Esophagus muscularis mucosa (tissue), 4 donors: ENCODE measurements around the gene DNAJC21. TPM values are rescaled to one million over a fixed set of nuclear protein-coding genes. Genes with fewer than 3 reads are reported as not detected.

Source experiments
- DNase-seq: peaks from one replicate; pipeline ENCODE4 v3.0.0-alpha.2; 2017; ENCODE audit errors: extremely low spot score
- H3K27ac ChIP-seq, 4 donors: fragments of 200-600 bp; sonication (generic); replicated peaks in 1 of 4; 1 replicate in 3 of 4; 2 replicates in 1 of 4; pipeline ENCODE4 v1.5.1; 2016 to 2019; ENCODE audit warnings: mild to moderate bottlenecking in 1 of 4
- H3K27me3 ChIP-seq, 4 donors: fragments of 200-600 bp; sonication (generic); one replicate each; pipeline versions ENCODE4 v1.5.1 to v1.6.0; 2016 to 2019
- H3K36me3 ChIP-seq, 4 donors: fragments of 200-600 bp; sonication (generic); one replicate each; pipeline ENCODE4 v1.5.1; 2016 to 2019
- H3K4me1 ChIP-seq, 4 donors: fragments of 200-600 bp; sonication (generic); one replicate each; pipeline ENCODE4 v1.5.1; 2016 to 2019
- H3K4me3 ChIP-seq, 4 donors: fragments of 200-600 bp; sonication (generic); 1 replicate in 2 of 4; 2 replicates in 2 of 4; pipeline ENCODE4 v1.5.1; 2016 to 2019; ENCODE audit warnings: mild to moderate bottlenecking in 4 of 4, moderate library complexity in 1 of 4
- H3K9me3 ChIP-seq, 4 donors: fragments of 200-600 bp; sonication (generic); 1 replicate in 3 of 4; 2 replicates in 1 of 4; pipeline ENCODE4 v1.5.1; 2016 to 2019
- EP300 ChIP-seq: sonication (generic); formaldehyde crosslinking; IDR thresholded peaks from one replicate; pipeline ENCODE4 v1.6.1; 2017; ENCODE audit warnings: antibody characterized with exemption
- POLR2A ChIP-seq: fragments of 450-650 bp; IDR thresholded peaks from one replicate; pipeline ENCODE4 v1.6.1; 2017; ENCODE audit warnings: antibody characterized with exemption, moderate library complexity, mild to moderate bottlenecking, low read depth
- POLR2AphosphoS5 ChIP-seq, 2 donors: sonication (generic); formaldehyde crosslinking; IDR thresholded peaks; one replicate each; pipeline ENCODE4 v1.6.1; 2017; ENCODE audit warnings: antibody characterized with exemption in 2 of 2
- WGBS: methylation state at CpG from one replicate; pipeline ENCODE4 v1.1.5; 2018; 5-methylcytosine and 5-hydroxymethylcytosine counted together
- intact Hi-C: fragments of 100-400 bp; cut with DNase I; formaldehyde crosslinking; loops from one replicate; pipeline ENCODE4 v1.15.1; 2023
- total RNA-seq, 4 donors: library from RNA; depleted of rRNA; stranded (reverse); fragments of >200 nt; gene quantifications; one replicate each; pipeline versions ENCODE4 v1.1.0 to v1.2.1, GENCODE V29; 2016
- TF ChIP-seq, protein P1 (sequence below), 3 experiments: fragments of 200-600 bp in 2 of 3; fragments of 450-650 bp in 1 of 3; sonication (generic) in 2 of 3; IDR thresholded peaks; one replicate each; pipeline ENCODE4 v1.5.1; 2017 to 2019; ENCODE audit warnings: antibody characterized with exemption in 3 of 3, mild to moderate bottlenecking in 2 of 3, moderate library complexity in 1 of 3

DNAJC21 gene
- total RNA-seq, 4 donors from 2014 or later = 54.5 to 85.6 (median 61.5) TPM

DNA sequence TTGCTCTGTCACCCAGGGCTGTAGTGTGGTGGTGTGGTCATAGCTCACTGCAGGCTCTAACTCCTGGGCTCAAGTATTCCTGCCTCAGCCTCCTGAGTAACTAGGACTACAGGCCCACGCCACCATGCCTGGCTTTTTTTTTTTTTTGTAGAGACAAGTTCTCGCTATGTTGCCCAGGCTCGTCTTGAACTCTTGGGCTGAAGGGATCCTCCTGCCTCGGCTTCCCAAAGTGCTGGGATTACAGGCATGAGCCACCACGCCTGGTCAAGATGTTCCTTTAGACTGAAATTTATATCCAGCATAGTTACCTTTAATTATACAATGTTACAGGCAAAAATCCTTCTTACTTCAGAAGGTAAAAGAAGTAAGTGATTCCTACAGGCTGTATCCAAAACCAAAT, 1.6 kb upstream of the DNAJC21 start:
- intact Hi-C loops = loop anchor here (10.0 kb wide), 1 partner anchor 923 kb away; the partner anchor contains the start of gene AMACR
- Histone ChIP-seq H3K36me3 (peaks cover 15 to 42% (median 39%) of the 10 kb centered on the region in 4 donors), H3K4me1 (peaks cover 29 to 46% (median 40%) of the 10 kb centered on the region in 4 donors), H3K27me3 (no peaks in the 10 kb centered on the region), H3K27ac (no peak overlapping the region), H3K9me3 (no peaks in the 10 kb centered on the region), H3K4me3 (no peak overlapping the region)
- no peak for DNase-seq
- TF ChIP-seq, protein P1, sequence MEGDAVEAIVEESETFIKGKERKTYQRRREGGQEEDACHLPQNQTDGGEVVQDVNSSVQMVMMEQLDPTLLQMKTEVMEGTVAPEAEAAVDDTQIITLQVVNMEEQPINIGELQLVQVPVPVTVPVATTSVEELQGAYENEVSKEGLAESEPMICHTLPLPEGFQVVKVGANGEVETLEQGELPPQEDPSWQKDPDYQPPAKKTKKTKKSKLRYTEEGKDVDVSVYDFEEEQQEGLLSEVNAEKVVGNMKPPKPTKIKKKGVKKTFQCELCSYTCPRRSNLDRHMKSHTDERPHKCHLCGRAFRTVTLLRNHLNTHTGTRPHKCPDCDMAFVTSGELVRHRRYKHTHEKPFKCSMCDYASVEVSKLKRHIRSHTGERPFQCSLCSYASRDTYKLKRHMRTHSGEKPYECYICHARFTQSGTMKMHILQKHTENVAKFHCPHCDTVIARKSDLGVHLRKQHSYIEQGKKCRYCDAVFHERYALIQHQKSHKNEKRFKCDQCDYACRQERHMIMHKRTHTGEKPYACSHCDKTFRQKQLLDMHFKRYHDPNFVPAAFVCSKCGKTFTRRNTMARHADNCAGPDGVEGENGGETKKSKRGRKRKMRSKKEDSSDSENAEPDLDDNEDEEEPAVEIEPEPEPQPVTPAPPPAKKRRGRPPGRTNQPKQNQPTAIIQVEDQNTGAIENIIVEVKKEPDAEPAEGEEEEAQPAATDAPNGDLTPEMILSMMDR (IDR thresholded peaks at IDR 0.05) = no peak
- TF ChIP-seq EP300 (no peak), POLR2AphosphoS5 (IDR thresholded peaks at IDR 0.05) (no peak), POLR2A (no peak)
- 86% methylated on average over 5 of the region's 5 CpGs for WGBS

DNA sequence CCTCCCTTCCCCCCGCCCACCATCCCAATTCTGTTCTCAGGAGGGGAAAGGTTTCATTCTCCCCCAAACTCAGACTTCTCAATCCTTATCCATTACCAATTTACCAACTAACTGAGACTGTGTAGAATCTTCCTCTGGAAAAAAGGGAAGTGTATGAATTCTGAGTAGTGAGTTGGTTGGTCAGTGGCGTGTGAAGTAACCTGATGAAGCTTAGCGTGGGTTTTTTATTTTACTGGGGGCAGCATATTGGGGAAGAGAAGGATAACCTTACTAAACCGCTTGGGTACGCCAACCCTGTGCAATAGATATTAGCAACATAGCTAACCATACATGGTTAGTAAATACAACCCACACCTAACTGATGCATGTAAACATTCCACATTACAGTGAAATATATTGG, 1.1 kb upstream of the DNAJC21 start:
- 89% methylated on average over 5 of the region's 5 CpGs for WGBS

DNA sequence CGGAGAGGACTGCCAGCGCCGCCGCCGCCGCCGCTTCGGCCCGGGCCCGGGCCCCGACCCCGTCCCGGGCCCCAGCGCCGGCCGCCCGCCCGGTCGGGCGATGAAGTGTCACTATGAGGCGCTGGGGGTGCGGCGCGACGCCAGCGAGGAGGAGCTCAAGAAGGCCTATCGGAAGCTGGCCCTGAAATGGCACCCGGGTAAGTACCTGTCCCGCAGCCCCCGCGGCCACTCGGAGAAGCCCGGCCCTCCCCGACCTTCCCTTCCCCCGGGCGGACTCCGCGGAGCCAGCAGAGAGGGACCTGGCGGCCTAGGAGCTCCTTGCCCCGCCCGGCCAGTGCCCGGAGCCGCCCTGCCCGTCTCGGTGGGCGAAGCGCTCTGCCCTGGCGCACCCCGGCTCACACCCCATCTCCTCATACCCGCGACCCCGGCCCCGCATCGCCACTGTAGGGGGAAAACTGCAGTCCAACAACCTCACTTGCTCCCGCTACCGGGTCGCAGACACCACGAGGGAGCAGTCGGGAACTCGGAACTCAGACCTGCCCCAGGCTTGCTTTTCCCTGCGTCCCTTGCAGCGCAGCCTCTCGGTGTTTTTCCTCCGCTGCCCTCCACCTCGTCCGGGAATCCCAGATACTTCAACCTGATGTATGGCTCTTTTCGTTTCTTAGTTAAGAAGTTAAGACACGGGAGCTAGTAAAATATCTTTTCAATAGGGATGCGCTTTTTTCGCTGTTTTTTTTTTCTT, 532 bp downstream of the DNAJC21 start:
- peaks cover 20 to 35% (median 30%) of the 10 kb centered on the region in 4 donors for H3K4me1 ChIP-seq
- H3K9me3 ChIP-seq = no peaks in the 10 kb centered on the region
- H3K27ac ChIP-seq = peak overlapping the region; percentile 96 to 98 (median 98)
- H3K27me3 ChIP-seq = no peaks in the 10 kb centered on the region
- DNase-seq = peak; percentile 95
- under 1% methylated on average over 21 of the region's 70 CpGs for WGBS
- peak overlapping the region; percentile 87 to 97 (median 94) for H3K4me3 ChIP-seq
- intact Hi-C loops = loop anchor here (10.0 kb wide), 1 partner anchor 925 kb away; the partner anchor contains the start of gene AMACR
- peak in 1 of 2 donors; percentile 56 for TF ChIP-seq POLR2AphosphoS5 (IDR thresholded peaks at IDR 0.05)
- TF ChIP-seq, protein P1 (IDR thresholded peaks at IDR 0.05) = no peak
- peaks cover 6 to 31% (median 24%) of the 10 kb centered on the region in 4 donors for H3K36me3 ChIP-seq

More for the DNA sequence above, 1.1 kb upstream of the DNAJC21 start:
- Histone ChIP-seq H3K27ac (no peak overlapping the region), H3K36me3 (peaks cover 10 to 37% (median 35%) of the 10 kb centered on the region in 4 donors), H3K4me1 (peaks cover 29 to 46% (median 40%) of the 10 kb centered on the region in 4 donors), H3K27me3 (no peaks in the 10 kb centered on the region), H3K4me3 (no peak overlapping the region), H3K9me3 (no peaks in the 10 kb centered on the region)
- DNase-seq = no peak
- intact Hi-C loops = loop anchor here (10.0 kb wide), 1 partner anchor 923 kb away; the partner anchor contains the start of gene AMACR
- TF ChIP-seq POLR2A = no peak
- TF ChIP-seq POLR2AphosphoS5 (IDR thresholded peaks at IDR 0.05) = no peak
- TF ChIP-seq EP300 = no peak
- TF ChIP-seq, protein P1 (IDR thresholded peaks at IDR 0.05) = no peak

DNA sequence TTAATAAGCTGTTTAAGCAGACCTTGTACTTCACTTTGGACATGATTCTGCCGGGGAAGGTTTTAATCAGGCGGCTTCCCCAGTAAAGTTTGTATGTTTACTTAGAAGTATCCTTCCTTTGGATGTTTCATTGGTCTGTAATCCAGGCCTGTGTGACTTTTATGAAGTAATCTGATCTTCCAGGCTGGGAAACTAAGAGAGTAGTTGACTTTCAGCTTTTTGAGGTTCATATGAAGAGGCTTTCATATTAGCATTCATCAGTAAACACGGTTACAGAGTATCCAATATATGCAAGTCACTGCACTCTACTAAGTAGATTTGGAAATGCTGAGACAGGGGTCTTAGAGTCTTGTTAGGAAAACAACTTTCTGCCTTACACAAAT, 1.1 kb downstream of the DNAJC21 start:
- Histone ChIP-seq H3K4me3 (peak overlapping the region; percentile 87 to 97 (median 94)), H3K27ac (peak overlapping the region; percentile 96 to 98 (median 98)), H3K27me3 (no peaks in the 10 kb centered on the region), H3K4me1 (peaks cover 20 to 35% (median 30%) of the 10 kb centered on the region in 4 donors), H3K9me3 (no peaks in the 10 kb centered on the region), H3K36me3 (peaks cover 6 to 26% (median 19%) of the 10 kb centered on the region in 4 donors)
- 0% methylated on average over 3 of the region's 3 CpGs for WGBS
- no peak for DNase-seq
- intact Hi-C loops = no loop called here
- TF ChIP-seq, protein P1 (IDR thresholded peaks at IDR 0.05) = no peak
- TF ChIP-seq POLR2A (no peak), POLR2AphosphoS5 (IDR thresholded peaks at IDR 0.05) (no peak), EP300 (no peak)
